GM06990 (cell line): ENCODE measurements around the gene KRTAP5-6.

Experiments
- DNase-seq: peaks from one replicate; pipeline ENCODE4 v3.0.0-alpha.2; 2011; ENCODE audit not compliant: insufficient read length; ENCODE audit errors: extremely low read depth
- H3K27me3 ChIP-seq: replicated peaks from 2 replicates; pipeline ENCODE4 v1.6.0; 2011; ENCODE audit warnings: low read length; ENCODE audit not compliant: control insufficient read depth, insufficient read depth
- H3K36me3 ChIP-seq: 2 replicates; pipeline ENCODE4 v1.5.1; 2011; ENCODE audit warnings: low read length; ENCODE audit not compliant: control insufficient read depth, insufficient read depth
- H3K4me3 ChIP-seq: replicated peaks from 2 replicates; pipeline ENCODE4 v1.5.1; 2011; ENCODE audit warnings: low read depth, mild to moderate bottlenecking, control low read depth, low read length
- CTCF ChIP-seq: IDR thresholded peaks from 2 replicates; pipeline ENCODE4 v1.5.1; 2011; ENCODE audit warnings: low read length, control low read depth, mild to moderate bottlenecking, inconsistent platforms; ENCODE audit not compliant: insufficient read depth, poor library complexity, severe bottlenecking

Gene KRTAP5-6

GRCh38 chr11:1650918-1651262 lies 46.1 kb upstream of the KRTAP5-6 start:
- H3K36me3 ChIP-seq = no peaks in the 10 kb centered on the region
- peaks cover 2% of the 10 kb centered on the region for H3K27me3 ChIP-seq
- no peak overlapping the region for H3K4me3 ChIP-seq
- DNase-seq = no peak
- no peak for TF ChIP-seq CTCF

- no peak for DNase-seq
- Histone ChIP-seq H3K4me3 (no peak overlapping the region), H3K36me3 (no peaks in the 10 kb centered on the region), H3K27me3 (peaks cover 2% of the 10 kb centered on the region)
- no peak for TF ChIP-seq CTCF
Observed at GRCh38 chr11:1651411-1651980, 45.5 kb upstream of the KRTAP5-6 start.

DNA sequence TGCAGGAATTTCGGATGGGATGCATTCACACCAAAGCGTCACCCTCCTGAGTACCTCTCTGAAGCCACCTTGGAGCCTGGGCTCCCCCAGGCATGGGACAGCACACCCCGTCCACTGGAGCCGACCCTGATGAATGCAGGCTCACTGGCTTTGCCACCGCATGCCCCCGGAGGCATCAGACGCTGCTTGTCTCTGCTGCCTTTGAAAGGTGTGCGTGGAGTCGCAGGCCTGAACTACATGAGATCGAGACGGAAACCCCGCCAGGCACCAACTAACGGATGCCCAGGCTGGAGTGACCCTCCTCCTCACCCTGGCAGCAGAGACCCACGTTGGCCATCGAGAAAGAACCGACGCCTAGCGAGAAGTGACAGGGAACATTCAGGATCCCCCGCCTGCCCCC lies 45.0 kb upstream of the KRTAP5-6 start:
- no peak for TF ChIP-seq CTCF
- Histone ChIP-seq H3K36me3 (no peaks in the 10 kb centered on the region), H3K27me3 (peaks cover 2% of the 10 kb centered on the region), H3K4me3 (no peak overlapping the region)
- DNase-seq = no peak

GRCh38 chr11:1652442-1652770 lies 44.6 kb upstream of the KRTAP5-6 start:
- TF ChIP-seq CTCF = no peak
- Histone ChIP-seq H3K4me3 (no peak overlapping the region), H3K36me3 (no peaks in the 10 kb centered on the region), H3K27me3 (peaks cover 2% of the 10 kb centered on the region)
- DNase-seq = no peak

GRCh38 chr11:1652771-1653540 lies 44.0 kb upstream of the KRTAP5-6 start:
- Histone ChIP-seq H3K4me3 (no peak overlapping the region), H3K36me3 (no peaks in the 10 kb centered on the region), H3K27me3 (peaks cover 2% of the 10 kb centered on the region)
- TF ChIP-seq CTCF = peak; percentile 96
- peak; percentile 48 for DNase-seq
